DND-41 (cell line): ENCODE data around the gene PPP3CA.

Source experiments
- ATAC-seq: fragments of 200-7000 bp; cut with Tn5 transposase; 3 replicates; pipeline ENCODE4 v1.9.1; 2021; ENCODE audit warnings: low read depth; ENCODE audit not compliant: insufficient read depth
- DNase-seq: peaks from one replicate; pipeline ENCODE4 v3.0.0-alpha.2; 2020
- H2AFZ ChIP-seq: 2 replicates; pipeline ENCODE4 v1.6.0; 2012; ENCODE audit warnings: low read depth, low read length
- H3K27ac ChIP-seq: 2 replicates; pipeline ENCODE4 v1.5.1; 2012; ENCODE audit warnings: low read length, inconsistent platforms
- H3K27me3 ChIP-seq: fragments of 200-600 bp; sonication (generic); 2 replicates; pipeline ENCODE4 v1.6.0; 2012; ENCODE audit warnings: low read length, mild to moderate bottlenecking, inconsistent platforms; ENCODE audit not compliant: insufficient read depth, poor library complexity
- H3K36me3 ChIP-seq: 2 replicates; pipeline ENCODE4 v1.5.1; 2012; ENCODE audit warnings: low read length, inconsistent platforms; ENCODE audit not compliant: insufficient read depth
- H3K4me1 ChIP-seq: 2 replicates; pipeline ENCODE4 v1.5.1; 2012; ENCODE audit warnings: mild to moderate bottlenecking, low read length; ENCODE audit not compliant: insufficient read depth
- H3K4me2 ChIP-seq: 2 replicates; pipeline ENCODE4 v1.6.0; 2012; ENCODE audit warnings: mild to moderate bottlenecking, moderate library complexity, low read length, inconsistent platforms; ENCODE audit not compliant: insufficient read depth
- H3K4me3 ChIP-seq, 2 experiments: fragments of 200-600 bp in 1 of 2; shearing (Covaris generic) in 1 of 2; 2 replicates each; pipeline ENCODE4 v1.5.1; 2012 to 2016; ENCODE audit warnings: inconsistent platforms in 2 of 2, low read length in 2 of 2, mild to moderate bottlenecking in 2 of 2, low read depth in 1 of 2, moderate library complexity in 1 of 2
- H3K79me2 ChIP-seq: 2 replicates; pipeline ENCODE4 v1.6.0; 2012; ENCODE audit warnings: low read length, inconsistent platforms; ENCODE audit not compliant: insufficient read depth
- H3K9ac ChIP-seq: 2 replicates; pipeline ENCODE4 v1.6.0; 2012; ENCODE audit warnings: low read depth, mild to moderate bottlenecking, inconsistent platforms, low read length, moderate library complexity
- H3K9me3 ChIP-seq: 2 replicates; pipeline ENCODE4 v1.5.1; 2012; ENCODE audit warnings: low read length, moderate library complexity, mild to moderate bottlenecking, inconsistent platforms; ENCODE audit not compliant: insufficient read depth, severe bottlenecking
- H4K20me1 ChIP-seq: 2 replicates; pipeline ENCODE4 v1.6.0; 2012; ENCODE audit warnings: low read length; ENCODE audit not compliant: insufficient read depth
- CTCF ChIP-seq: IDR thresholded peaks from 2 replicates; pipeline ENCODE4 v1.5.1; 2012; ENCODE audit warnings: borderline replicate concordance, low read length, moderate library complexity, mild to moderate bottlenecking; ENCODE audit not compliant: poor library complexity, severe bottlenecking; ENCODE audit errors: extremely low read depth
- EZH2 ChIP-seq: IDR thresholded peaks from 3 replicates; pipeline ENCODE4 v1.6.1; 2012; ENCODE audit warnings: borderline replicate concordance, low read depth, mild to moderate bottlenecking, moderate library complexity, low read length, inconsistent platforms; ENCODE audit not compliant: severe bottlenecking

The PPP3CA gene

GRCh38 chr4:101158507-101158906, 188.8 kb downstream of the PPP3CA start:
- no peak for ATAC-seq
- no peaks in the 10 kb centered on the region for H3K4me1 ChIP-seq
- no peak for DNase-seq
- H3K4me2 ChIP-seq: no peak overlapping the region
- no peaks in the 10 kb centered on the region for H3K79me2 ChIP-seq
- H3K36me3 ChIP-seq: no peaks in the 10 kb centered on the region
- no peak overlapping the region for H3K4me3 ChIP-seq
- no peak overlapping the region for H3K9ac ChIP-seq
- H4K20me1 ChIP-seq: no peaks in the 10 kb centered on the region
- no peak for TF ChIP-seq CTCF
- TF ChIP-seq EZH2: no peak
- H3K9me3 ChIP-seq: no peaks in the 10 kb centered on the region
- H2AFZ ChIP-seq: no peak overlapping the region
- H3K27ac ChIP-seq: no peak overlapping the region
- H3K27me3 ChIP-seq: no peaks in the 10 kb centered on the region

DNA sequence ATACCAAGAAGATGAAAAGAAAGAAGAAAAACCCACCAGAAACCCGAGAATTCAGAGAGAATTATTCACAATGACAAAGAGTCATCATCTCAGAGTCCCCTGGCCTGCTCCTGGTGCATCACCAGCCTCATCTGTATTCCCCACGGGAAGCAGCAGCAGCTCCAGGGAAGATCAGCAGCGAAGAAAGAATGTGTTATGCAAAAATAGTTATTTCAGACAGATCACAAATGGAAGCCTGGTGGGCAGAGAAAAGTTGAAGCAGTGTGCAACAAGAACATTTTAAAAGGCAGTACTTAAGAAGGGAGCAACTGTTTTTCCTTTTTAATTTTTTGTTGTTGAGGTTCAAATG, 189.2 kb downstream of the PPP3CA start:
- Histone ChIP-seq H3K4me2 (no peak overlapping the region), H2AFZ (no peak overlapping the region), H3K4me3 (no peak overlapping the region), H3K27me3 (no peaks in the 10 kb centered on the region), H3K9ac (no peak overlapping the region), H3K36me3 (no peaks in the 10 kb centered on the region), H3K9me3 (no peaks in the 10 kb centered on the region), H4K20me1 (no peaks in the 10 kb centered on the region), H3K4me1 (no peaks in the 10 kb centered on the region), H3K27ac (no peak overlapping the region), H3K79me2 (no peaks in the 10 kb centered on the region)
- no peak for DNase-seq
- no peak for ATAC-seq
- TF ChIP-seq EZH2: no peak
- no peak for TF ChIP-seq CTCF

DNA sequence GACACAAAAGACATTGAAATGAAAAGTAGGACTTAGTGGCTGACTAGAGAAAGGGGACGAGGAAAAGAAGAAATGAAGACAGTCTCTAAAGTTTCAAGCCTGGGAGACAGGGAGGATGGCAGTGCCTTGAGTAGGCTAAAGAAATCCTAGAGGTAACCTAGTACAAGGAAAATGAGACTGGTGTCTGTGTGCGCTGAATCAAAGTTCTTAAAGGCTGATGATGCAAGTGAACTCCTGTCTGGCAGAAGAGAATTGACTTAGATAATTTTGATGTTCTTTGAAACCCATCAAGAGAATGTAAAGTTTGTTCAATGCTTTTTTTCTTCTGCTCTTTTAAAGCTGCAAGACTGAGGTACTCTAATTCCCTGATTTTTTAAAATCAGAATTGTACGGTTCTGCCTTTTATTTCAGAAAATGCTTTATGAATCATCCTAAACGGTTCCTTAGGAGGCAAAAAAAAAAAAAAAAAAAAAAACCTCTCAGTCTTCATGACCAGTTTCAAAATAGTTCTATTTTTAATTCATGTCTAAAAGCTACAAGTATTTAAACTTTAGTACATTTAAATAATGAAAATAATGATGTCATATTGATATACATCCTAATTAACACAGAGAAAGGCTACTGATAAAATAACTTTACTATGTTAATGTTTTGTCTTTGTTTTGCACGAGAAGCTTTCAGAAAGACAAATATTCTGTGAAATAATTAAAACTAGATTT, 189.8 kb downstream of the PPP3CA start:
- no peaks in the 10 kb centered on the region for H3K79me2 ChIP-seq
- H3K9me3 ChIP-seq: no peaks in the 10 kb centered on the region
- no peak overlapping the region for H3K9ac ChIP-seq
- no peak for TF ChIP-seq CTCF
- no peak for TF ChIP-seq EZH2
- H4K20me1 ChIP-seq: no peaks in the 10 kb centered on the region
- ATAC-seq (no peak), DNase-seq (no peak)
- no peaks in the 10 kb centered on the region for H3K27me3 ChIP-seq
- H3K4me2 ChIP-seq: no peak overlapping the region
- no peak overlapping the region for H3K27ac ChIP-seq
- no peaks in the 10 kb centered on the region for H3K4me1 ChIP-seq
- no peak overlapping the region for H3K4me3 ChIP-seq
- no peaks in the 10 kb centered on the region for H3K36me3 ChIP-seq
- H2AFZ ChIP-seq: no peak overlapping the region
